ENCODE measurements around the gene ITIH3. TPM values are rescaled to one million over a fixed set of nuclear protein-coding genes. Genes with fewer than 3 reads are reported as not detected.
"Not testable (repeated sequence)": the region's sequence is repeated elsewhere in the genome, so short reads cannot be mapped to it uniquely, and the experiment has no call there.

The ITIH3 gene, protein sequence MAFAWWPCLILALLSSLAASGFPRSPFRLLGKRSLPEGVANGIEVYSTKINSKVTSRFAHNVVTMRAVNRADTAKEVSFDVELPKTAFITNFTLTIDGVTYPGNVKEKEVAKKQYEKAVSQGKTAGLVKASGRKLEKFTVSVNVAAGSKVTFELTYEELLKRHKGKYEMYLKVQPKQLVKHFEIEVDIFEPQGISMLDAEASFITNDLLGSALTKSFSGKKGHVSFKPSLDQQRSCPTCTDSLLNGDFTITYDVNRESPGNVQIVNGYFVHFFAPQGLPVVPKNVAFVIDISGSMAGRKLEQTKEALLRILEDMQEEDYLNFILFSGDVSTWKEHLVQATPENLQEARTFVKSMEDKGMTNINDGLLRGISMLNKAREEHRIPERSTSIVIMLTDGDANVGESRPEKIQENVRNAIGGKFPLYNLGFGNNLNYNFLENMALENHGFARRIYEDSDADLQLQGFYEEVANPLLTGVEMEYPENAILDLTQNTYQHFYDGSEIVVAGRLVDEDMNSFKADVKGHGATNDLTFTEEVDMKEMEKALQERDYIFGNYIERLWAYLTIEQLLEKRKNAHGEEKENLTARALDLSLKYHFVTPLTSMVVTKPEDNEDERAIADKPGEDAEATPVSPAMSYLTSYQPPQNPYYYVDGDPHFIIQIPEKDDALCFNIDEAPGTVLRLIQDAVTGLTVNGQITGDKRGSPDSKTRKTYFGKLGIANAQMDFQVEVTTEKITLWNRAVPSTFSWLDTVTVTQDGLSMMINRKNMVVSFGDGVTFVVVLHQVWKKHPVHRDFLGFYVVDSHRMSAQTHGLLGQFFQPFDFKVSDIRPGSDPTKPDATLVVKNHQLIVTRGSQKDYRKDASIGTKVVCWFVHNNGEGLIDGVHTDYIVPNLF
- not detected in 2 replicates for total RNA-seq

- DNase-seq (ENCODE audit: extremely low read depth, low read depth, low spot score): no peak
Observed at GRCh38 chr3:52794612-52795099, at the start of gene ITIH3. Gene ITIH3, plus strand, starts transcription at chr3:52794796. Its CDS starts 8 bp downstream, at chr3:52794804.

DNA sequence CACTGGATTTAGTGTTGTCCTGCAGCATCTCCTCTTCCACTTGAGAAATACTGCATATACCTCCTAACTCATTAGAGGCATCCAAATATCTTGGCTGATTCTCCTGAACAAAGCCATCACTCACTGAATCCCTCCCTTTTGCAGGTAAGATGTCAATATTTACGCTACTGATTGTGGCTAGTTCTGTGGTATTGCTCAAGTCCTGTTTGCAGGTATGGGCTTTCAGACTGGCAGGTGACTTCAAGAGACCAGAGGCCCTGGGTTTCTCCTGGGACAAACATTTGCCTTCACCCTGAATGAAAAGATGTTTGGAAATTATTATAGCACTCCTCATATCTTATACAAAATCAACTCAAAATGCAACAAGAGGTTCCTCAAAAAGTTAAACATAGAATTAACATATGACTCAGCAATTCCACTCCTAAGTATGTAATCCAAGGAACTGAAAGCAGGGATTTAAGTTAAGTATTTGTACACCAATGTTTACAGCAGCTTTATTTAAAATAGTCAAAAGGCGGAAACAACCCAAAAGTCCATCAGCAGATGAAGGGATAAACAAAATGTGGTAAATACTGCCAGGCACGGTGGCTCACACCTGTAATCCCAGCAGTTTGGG, 42.4 kb upstream of the ITIH3 start:
- no peak for DNase-seq (ENCODE audit: extremely low read depth, low read depth, low spot score)

DNA sequence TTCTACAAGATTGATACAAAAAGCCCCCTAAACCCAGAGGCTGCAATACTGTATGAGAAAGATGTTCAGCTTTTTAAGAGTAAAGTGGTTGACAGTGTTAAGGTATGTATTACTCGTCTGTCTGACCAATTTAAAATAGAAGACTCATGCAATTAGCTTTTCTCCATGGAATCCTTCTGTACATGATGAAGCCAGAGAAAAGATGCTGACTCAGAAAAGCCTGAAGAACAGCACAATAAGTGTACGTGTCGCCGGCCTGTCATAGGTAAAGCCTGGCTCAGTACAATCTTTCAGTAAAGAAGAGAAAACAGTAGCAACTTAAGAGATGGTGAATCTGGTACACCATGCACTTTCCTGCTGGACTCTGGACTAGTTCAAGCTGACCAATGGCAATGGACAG, 40.2 kb upstream of the ITIH3 start:
- DNase-seq (ENCODE audit: extremely low read depth, low read depth, low spot score): no peak

- no peak for DNase-seq (ENCODE audit: extremely low read depth, low read depth, low spot score)
Observed at GRCh38 chr3:52756141-52756540, 38.5 kb upstream of the ITIH3 start.

DNA sequence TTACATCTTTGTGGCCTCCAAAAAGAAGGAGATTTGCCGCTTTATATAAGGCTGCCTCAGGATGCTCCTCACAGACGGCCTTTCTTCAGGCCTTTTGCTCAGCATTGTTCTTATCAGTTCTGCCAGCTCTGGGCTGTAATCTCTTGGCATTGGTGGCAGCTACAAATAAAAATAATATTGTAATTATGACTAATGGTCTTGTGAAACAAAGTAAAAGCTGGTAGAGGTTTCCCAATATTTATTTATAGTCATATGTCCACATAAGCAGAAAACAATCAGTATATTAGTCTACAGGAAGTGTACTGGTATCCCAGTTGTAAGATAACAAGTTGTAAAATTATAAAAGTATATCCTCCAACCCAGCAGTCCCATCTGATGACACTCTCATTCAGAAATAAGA, 31.1 kb upstream of the ITIH3 start:
- DNase-seq (ENCODE audit: extremely low read depth, low read depth, low spot score): peak; percentile 34

DNA sequence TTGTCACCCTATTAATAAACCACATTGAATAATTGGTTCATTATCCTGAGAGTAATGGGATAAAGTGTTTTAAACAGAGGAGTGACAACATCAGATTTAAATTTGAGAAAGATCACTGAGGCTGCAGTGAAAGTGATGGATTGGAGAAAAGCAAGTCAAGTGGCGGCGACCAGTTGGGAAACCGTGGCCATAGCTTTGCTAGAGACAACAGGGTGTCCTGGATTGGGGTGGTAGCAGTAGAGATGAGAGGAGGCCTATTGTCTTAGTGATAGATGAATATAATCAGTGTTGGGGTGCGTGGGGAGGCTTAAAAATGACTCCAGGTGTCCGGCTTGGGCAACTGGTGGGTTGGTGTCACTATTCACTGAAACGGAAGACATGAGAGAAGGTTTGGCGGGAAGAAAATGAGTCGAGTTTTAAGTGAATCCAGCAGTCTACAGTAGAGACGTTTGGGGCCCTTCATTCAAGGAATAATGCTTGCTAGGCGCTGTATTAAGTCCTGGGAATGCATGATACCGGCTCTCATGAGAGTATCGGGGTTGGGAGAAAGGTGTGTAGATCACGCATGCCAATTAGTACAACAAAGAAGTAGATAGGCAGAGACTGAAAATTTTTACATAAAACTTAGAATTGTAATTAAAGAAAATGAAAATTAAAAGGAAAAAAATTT, 24.7 kb upstream of the ITIH3 start:
- DNase-seq (ENCODE audit: extremely low read depth, low read depth, low spot score): no peak

DNA sequence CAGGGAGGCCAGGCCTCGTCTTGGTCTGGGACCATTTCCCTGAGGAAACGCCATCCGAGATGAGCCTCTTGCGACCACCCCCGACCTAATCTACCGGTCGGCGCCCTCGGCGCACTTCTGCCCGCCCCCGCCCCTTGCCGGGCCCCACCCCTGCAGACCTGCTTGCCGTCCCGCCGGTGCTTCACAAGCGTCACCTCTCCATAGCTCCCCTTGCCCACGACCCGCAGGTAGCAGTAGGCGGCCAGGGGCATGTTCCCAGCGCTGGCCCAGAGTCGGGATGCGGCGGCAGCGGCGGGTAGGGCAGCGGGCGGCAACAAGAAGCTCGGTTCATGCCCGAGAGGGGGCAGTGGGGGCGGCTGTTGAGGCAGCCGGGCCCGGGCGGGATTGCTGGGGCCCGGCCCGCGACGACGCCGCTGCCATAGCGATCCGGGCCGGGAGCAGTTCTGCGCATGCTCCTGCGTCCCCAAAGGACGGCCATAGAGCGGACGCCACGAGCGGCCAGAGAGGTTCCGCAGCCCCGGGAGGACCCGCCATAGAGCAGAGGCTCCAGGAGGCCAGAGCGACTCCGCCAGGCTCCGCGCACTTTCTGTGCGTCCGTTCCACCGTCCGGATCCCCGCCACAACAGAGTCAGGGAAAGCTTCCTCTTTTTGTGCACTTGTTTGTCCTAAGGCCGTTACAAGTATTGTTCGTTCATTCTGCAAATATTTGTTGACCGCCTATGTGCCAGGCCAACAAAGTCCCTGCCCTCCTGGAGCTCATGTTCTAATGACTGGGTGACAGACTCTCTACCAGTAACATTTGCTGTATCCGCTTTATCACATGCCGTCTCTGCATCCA, 23.9 kb upstream of the ITIH3 start, which contains the start of gene NEK4:
Gene NEK4, minus strand, starts transcription at position 445 of the 838 bp plus-strand sequence. Its CDS starts 194 bp downstream, at position 251.
- DNase-seq (ENCODE audit: extremely low read depth, low read depth, low spot score): peak; percentile 44

- no peak for DNase-seq (ENCODE audit: extremely low read depth, low read depth, low spot score)
Observed at GRCh38 chr3:52771334-52771681, 23.3 kb upstream of the ITIH3 start.

- DNase-seq (ENCODE audit: extremely low read depth, low read depth, low spot score): no peak
Observed at GRCh38 chr3:52771702-52772101, 22.9 kb upstream of the ITIH3 start.

- DNase-seq (ENCODE audit: extremely low read depth, low read depth, low spot score): no peak
Observed at GRCh38 chr3:52773361-52774065, 21.1 kb upstream of the ITIH3 start.

GRCh38 chr3:52774066-52774713, 20.4 kb upstream of the ITIH3 start:
- no peak for DNase-seq (ENCODE audit: extremely low read depth, low read depth, low spot score)

GRCh38 chr3:52774901-52775864, 19.4 kb upstream of the ITIH3 start:
- no peak for DNase-seq (ENCODE audit: extremely low read depth, low read depth, low spot score)

- DNase-seq (ENCODE audit: extremely low read depth, low read depth, low spot score): no peak
Observed at GRCh38 chr3:52775877-52776276, 18.7 kb upstream of the ITIH3 start.

DNA sequence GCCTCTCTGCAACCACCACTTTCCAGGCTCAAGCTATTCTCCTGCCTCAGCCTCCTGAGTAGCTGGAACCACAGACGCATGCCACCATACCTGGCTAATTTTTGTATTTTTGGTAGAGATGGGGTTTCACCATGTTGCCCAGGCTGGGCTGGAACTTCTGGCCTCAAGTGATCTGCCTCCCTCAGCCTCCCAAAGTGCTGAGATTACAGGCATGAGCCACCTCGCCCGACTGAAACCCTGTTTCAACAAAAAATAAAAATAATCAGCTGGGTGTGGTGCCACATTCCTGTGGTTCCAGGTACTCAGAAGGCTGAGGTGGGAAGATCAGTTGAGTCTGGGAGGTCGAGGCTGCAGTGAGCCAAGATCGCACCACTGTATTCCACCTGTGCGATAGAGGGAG, 18.1 kb upstream of the ITIH3 start:
- not testable (repeated sequence) for DNase-seq (ENCODE audit: extremely low read depth, low read depth, low spot score)

- DNase-seq (ENCODE audit: extremely low read depth, low read depth, low spot score): no peak
Observed at GRCh38 chr3:52777127-52777958, 17.3 kb upstream of the ITIH3 start, which contains the start of gene ITIH1. Gene ITIH1, plus strand, starts transcription at chr3:52777599. Its CDS starts 17 bp downstream, at chr3:52777616.

Measured in glomerular endothelial cell (primary cell).